HepG2 (cell line): ENCODE measurements around the gene LMAN2. TPM values are rescaled to one million over a fixed set of nuclear protein-coding genes. Genes with fewer than 3 reads are reported as not detected.
A peak's percentile ranks its signal among the peaks of the same experiment; 100 is the strongest.

Experiments
- DPF2 ChIP-seq: sonication (generic); formaldehyde crosslinking; IDR thresholded peaks from 2 replicates; pipeline ENCODE4 v1.4.0; 2020; ENCODE audit warnings: mild to moderate bottlenecking, low read depth, missing genetic modification reagents, borderline replicate concordance
- FOSL1 ChIP-seq: sonication (generic); formaldehyde crosslinking; IDR thresholded peaks from 2 replicates; pipeline ENCODE4 v1.9.0; 2021; ENCODE audit warnings: missing genetic modification reagents, borderline replicate concordance
- FOXC1 ChIP-seq: sonication (generic); formaldehyde crosslinking; IDR thresholded peaks from 2 replicates; pipeline ENCODE4 v1.8.0; 2022; ENCODE audit warnings: mild to moderate bottlenecking, missing genetic modification reagents, borderline replicate concordance
- GATAD1 ChIP-seq: IDR thresholded peaks from 2 replicates; pipeline ENCODE4 v1.6.1; 2016; ENCODE audit warnings: missing genetic modification reagents, missing compliant biosample characterization
- HNF4A ChIP-seq: sonication (generic); formaldehyde crosslinking; IDR thresholded peaks from 2 replicates; pipeline ENCODE4 v1.4.0; 2020; ENCODE audit warnings: missing genetic modification reagents
- MAFG ChIP-seq: sonication (generic); formaldehyde crosslinking; IDR thresholded peaks from 2 replicates; pipeline ENCODE4 v1.5.1; 2020; ENCODE audit warnings: mild to moderate bottlenecking, missing genetic modification reagents
- NCOA2 ChIP-seq: sonication (generic); formaldehyde crosslinking; IDR thresholded peaks from 2 replicates; pipeline ENCODE4 v1.8.0; 2022; ENCODE audit warnings: inconsistent platforms
- NCOR1 ChIP-seq: fragments of 200-600 bp; sonication (generic); IDR thresholded peaks from 2 replicates; pipeline ENCODE4 v1.7.0; 2017; ENCODE audit warnings: antibody characterized with exemption, low read length, borderline replicate concordance
- ONECUT2 ChIP-seq: sonication (generic); formaldehyde crosslinking; IDR thresholded peaks from 2 replicates; pipeline ENCODE4 v1.4.0; 2020; ENCODE audit warnings: missing genetic modification reagents
- SOX5 ChIP-seq: IDR thresholded peaks from 2 replicates; pipeline ENCODE4 v1.6.1; 2016; ENCODE audit warnings: borderline replicate concordance
- SOX6 ChIP-seq, 2 experiments: fragments of 450-650 bp in 1 of 2; sonication (generic) in 1 of 2; formaldehyde crosslinking in 1 of 2; IDR thresholded peaks; 2 replicates each; pipeline versions ENCODE4 v1.4.0 to v1.6.1; 2017 to 2020; ENCODE audit warnings: antibody characterized with exemption in 1 of 2, mild to moderate bottlenecking in 1 of 2, missing genetic modification reagents in 1 of 2
- SSRP1 ChIP-seq: IDR thresholded peaks from 2 replicates; pipeline ENCODE4 v1.6.1; 2016; ENCODE audit warnings: control low read depth
- TCF7 ChIP-seq: sonication (generic); IDR thresholded peaks from 2 replicates; pipeline ENCODE4 v1.6.1; 2016; ENCODE audit warnings: antibody characterized with exemption, low read depth
- TP53 ChIP-seq: sonication (generic); formaldehyde crosslinking; conservative IDR thresholded peaks from 2 replicates; pipeline ENCODE4 v1.4.0; 2020; ENCODE audit warnings: missing genetic modification reagents
- ZFP36L1 ChIP-seq: sonication (generic); formaldehyde crosslinking; IDR thresholded peaks from 2 replicates; pipeline ENCODE4 v1.8.0; 2022; ENCODE audit warnings: mild to moderate bottlenecking, missing genetic modification reagents, moderate library complexity
- ZNF235 ChIP-seq: sonication (generic); formaldehyde crosslinking; IDR thresholded peaks from 2 replicates; pipeline ENCODE4 v1.8.1; 2023; ENCODE audit warnings: mild to moderate bottlenecking, missing genetic modification reagents, borderline replicate concordance
- ZNF552 ChIP-seq: sonication (generic); formaldehyde crosslinking; IDR thresholded peaks from 2 replicates; pipeline ENCODE4 v1.9.0; 2022; ENCODE audit warnings: missing genetic modification reagents, mild to moderate bottlenecking, borderline replicate concordance
- ZNF556 ChIP-seq: sonication (generic); formaldehyde crosslinking; IDR thresholded peaks from 2 replicates; pipeline ENCODE4 v1.4.0; 2020; ENCODE audit warnings: mild to moderate bottlenecking, missing genetic modification reagents, borderline replicate concordance
- ZNF7 ChIP-seq: IDR thresholded peaks from 2 replicates; pipeline ENCODE4 v1.6.1; 2016; ENCODE audit warnings: missing biosample characterization, missing genetic modification reagents
- ZNF713 ChIP-seq: sonication (generic); formaldehyde crosslinking; IDR thresholded peaks from 2 replicates; pipeline ENCODE4 v1.4.0; 2020; ENCODE audit warnings: mild to moderate bottlenecking, missing genetic modification reagents
- ZNF782 ChIP-seq: sonication (generic); formaldehyde crosslinking; IDR thresholded peaks from 2 replicates; pipeline ENCODE4 v1.4.0; 2020; ENCODE audit warnings: missing genetic modification reagents, mild to moderate bottlenecking, borderline replicate concordance
- polyA plus RNA-seq, 8 experiments: library from polyadenylated mRNA; depleted of rRNA in 3 of 8; stranded (reverse) in 7 of 8; unstranded in 1 of 8; fragments of >200 nt; fragmentation: Illumina TruSeq in 4 of 8; extraction: Trizol in 4 of 8; gene quantifications; 2 replicates each; pipeline versions ENCODE4 v1.2.1 to v1.2.3, GENCODE V29; 2011 to 2016; ENCODE audit warnings: low read depth in 4 of 8, missing spikeins in 1 of 8, mixed read lengths in 1 of 8; ENCODE audit not compliant: insufficient read depth in 1 of 8
- total RNA-seq, 5 experiments: library from RNA; depleted of rRNA; stranded (reverse); fragments of >200 nt; fragmentation: Illumina TruSeq; extraction: Trizol; gene quantifications; 2 replicates each; pipeline ENCODE4 v1.2.3, GENCODE V29; 2016; ENCODE audit warnings: low read depth in 1 of 5
- TF ChIP-seq, protein P1 (sequence below): sonication (generic); formaldehyde crosslinking; IDR thresholded peaks from 2 replicates; pipeline ENCODE4 v1.5.0; 2020; ENCODE audit warnings: mild to moderate bottlenecking, missing genetic modification reagents
- TF ChIP-seq, protein P2 (sequence below): IDR thresholded peaks from 2 replicates; pipeline ENCODE4 v1.6.1; 2016
- TF ChIP-seq, protein P3 (sequence below): sonication (generic); formaldehyde crosslinking; IDR thresholded peaks from 2 replicates; pipeline ENCODE4 v1.8.0; 2022; ENCODE audit warnings: missing genetic modification reagents, low read depth, mild to moderate bottlenecking, borderline replicate concordance
- TF ChIP-seq, protein P4 (sequence below): sonication (generic); formaldehyde crosslinking; IDR thresholded peaks from 2 replicates; pipeline ENCODE4 v1.5.1; 2020; ENCODE audit warnings: missing genetic modification reagents, mild to moderate bottlenecking, borderline replicate concordance
- TF ChIP-seq, protein P5 (sequence below): sonication (generic); formaldehyde crosslinking; IDR thresholded peaks from 2 replicates; pipeline ENCODE4 v1.4.0; 2020; ENCODE audit warnings: missing genetic modification reagents

The LMAN2 gene
- total and polyA plus RNA-seq, 2 of the 13 experiments (the other 11 are each of a cell fraction or from before 2014, with no cell fraction given) = 191 to 197 TPM

- TF ChIP-seq, protein P1, sequence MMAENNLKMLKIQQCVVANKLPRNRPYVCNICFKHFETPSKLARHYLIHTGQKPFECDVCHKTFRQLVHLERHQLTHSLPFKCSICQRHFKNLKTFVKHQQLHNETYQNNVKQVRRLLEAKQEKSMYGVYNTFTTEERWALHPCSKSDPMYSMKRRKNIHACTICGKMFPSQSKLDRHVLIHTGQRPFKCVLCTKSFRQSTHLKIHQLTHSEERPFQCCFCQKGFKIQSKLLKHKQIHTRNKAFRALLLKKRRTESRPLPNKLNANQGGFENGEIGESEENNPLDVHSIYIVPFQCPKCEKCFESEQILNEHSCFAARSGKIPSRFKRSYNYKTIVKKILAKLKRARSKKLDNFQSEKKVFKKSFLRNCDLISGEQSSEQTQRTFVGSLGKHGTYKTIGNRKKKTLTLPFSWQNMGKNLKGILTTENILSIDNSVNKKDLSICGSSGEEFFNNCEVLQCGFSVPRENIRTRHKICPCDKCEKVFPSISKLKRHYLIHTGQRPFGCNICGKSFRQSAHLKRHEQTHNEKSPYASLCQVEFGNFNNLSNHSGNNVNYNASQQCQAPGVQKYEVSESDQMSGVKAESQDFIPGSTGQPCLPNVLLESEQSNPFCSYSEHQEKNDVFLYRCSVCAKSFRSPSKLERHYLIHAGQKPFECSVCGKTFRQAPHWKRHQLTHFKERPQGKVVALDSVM = 0 out of 2 replicates have a peak, but pooled peaks have one; percentile 3
- TF ChIP-seq NCOR1 (peak; percentile 84), ZNF7 (CRISPR knock-in tag) (no peak), TP53 (no peak), ZNF556 (CRISPR knock-in tag) (no peak), SOX5 (peak; percentile 97), TCF7 (peak; percentile 56), SSRP1 (CRISPR knock-in tag) (no peak), ZNF235 (CRISPR knock-in tag) (no peak), FOSL1 (CRISPR knock-in tag) (peak; percentile 75; the same call in 1 of the 2 replicates), DPF2 (CRISPR knock-in tag) (0 out of 2 replicates have a peak, but pooled peaks have one; percentile 51), ZNF552 (CRISPR knock-in tag) (no peak), GATAD1 (no peak), ZFP36L1 (CRISPR knock-in tag) (no peak), FOXC1 (CRISPR knock-in tag) (no peak), ONECUT2 (CRISPR knock-in tag) (peak; percentile 58; the same call in 1 of the 2 replicates), ZNF713 (CRISPR knock-in tag) (no peak), HNF4A (CRISPR knock-in tag) (peak; percentile 76), SOX6 (IDR thresholded peaks at IDR 0.05) (no peak), SOX6 (CRISPR knock-in tag; IDR thresholded peaks at IDR 0.05) (peak; percentile 98), NCOA2 (peak; percentile 73), MAFG (CRISPR knock-in tag) (no peak), ZNF782 (CRISPR knock-in tag) (no peak)
- TF ChIP-seq, protein P2, sequence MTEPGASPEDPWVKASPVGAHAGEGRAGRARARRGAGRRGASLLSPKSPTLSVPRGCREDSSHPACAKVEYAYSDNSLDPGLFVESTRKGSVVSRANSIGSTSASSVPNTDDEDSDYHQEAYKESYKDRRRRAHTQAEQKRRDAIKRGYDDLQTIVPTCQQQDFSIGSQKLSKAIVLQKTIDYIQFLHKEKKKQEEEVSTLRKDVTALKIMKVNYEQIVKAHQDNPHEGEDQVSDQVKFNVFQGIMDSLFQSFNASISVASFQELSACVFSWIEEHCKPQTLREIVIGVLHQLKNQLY = peak; percentile 83
- TF ChIP-seq, protein P3, sequence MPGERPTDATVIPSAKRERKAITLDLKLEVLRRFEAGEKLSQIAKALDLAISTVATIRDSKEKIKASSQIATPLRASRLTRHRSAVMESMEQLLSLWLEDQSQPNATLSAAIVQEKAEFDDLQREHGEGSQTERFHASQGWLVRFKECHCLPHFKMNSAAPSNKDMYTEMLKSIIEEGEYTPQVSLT (CRISPR knock-in tag) = no peak
- TF ChIP-seq, protein P4, sequence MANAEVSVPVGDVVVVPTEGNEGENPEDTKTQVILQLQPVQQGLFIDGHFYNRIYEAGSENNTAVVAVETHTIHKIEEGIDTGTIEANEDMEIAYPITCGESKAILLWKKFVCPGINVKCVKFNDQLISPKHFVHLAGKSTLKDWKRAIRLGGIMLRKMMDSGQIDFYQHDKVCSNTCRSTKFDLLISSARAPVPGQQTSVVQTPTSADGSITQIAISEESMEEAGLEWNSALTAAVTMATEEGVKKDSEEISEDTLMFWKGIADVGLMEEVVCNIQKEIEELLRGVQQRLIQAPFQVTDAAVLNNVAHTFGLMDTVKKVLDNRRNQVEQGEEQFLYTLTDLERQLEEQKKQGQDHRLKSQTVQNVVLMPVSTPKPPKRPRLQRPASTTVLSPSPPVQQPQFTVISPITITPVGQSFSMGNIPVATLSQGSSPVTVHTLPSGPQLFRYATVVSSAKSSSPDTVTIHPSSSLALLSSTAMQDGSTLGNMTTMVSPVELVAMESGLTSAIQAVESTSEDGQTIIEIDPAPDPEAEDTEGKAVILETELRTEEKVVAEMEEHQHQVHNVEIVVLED = 0 out of 2 replicates have a peak, but pooled peaks have one; percentile 17
- TF ChIP-seq, protein P5, sequence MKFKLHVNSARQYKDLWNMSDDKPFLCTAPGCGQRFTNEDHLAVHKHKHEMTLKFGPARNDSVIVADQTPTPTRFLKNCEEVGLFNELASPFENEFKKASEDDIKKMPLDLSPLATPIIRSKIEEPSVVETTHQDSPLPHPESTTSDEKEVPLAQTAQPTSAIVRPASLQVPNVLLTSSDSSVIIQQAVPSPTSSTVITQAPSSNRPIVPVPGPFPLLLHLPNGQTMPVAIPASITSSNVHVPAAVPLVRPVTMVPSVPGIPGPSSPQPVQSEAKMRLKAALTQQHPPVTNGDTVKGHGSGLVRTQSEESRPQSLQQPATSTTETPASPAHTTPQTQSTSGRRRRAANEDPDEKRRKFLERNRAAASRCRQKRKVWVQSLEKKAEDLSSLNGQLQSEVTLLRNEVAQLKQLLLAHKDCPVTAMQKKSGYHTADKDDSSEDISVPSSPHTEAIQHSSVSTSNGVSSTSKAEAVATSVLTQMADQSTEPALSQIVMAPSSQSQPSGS (CRISPR knock-in tag) = peak; percentile 52; the same call in 1 of the 2 replicates
These were observed 25.5 kb downstream of the LMAN2 start (continued) for GRCh38 chr5:177325868-177326381.
